Endothelial cell of umbilical vein (primary cell): ENCODE data around the gene SMARCA2. TPM values are rescaled to one million over a fixed set of nuclear protein-coding genes. Genes with fewer than 3 reads are reported as not detected.

ENCODE experiments used
- BruUV-seq: library from RNA; stranded (reverse); fragments of 400-500 nt; replicated peaks from 2 replicates; lab custom pipeline; 2021; lab: Mats Ljungman, UMichigan
- CTCF ChIA-PET: fragments of 300-600, 350-600 bp; sonication (Branson Sonifier 250); formaldehyde crosslinking; loops from one replicate; lab custom pipeline; 2021; ENCODE audit warnings: antibody characterized with exemption, inconsistent platforms; lab: Charles Lee
- POLR2A ChIA-PET: fragments of 300-600, 350-600 bp; sonication (Branson Sonifier 250); formaldehyde crosslinking; loops from one replicate; lab custom pipeline; 2021; ENCODE audit warnings: antibody characterized with exemption, inconsistent platforms; lab: Charles Lee
- DNase-seq: peaks from one replicate; pipeline ENCODE4 v3.0.0-alpha.2; 2011; ENCODE audit warnings: low read depth, low spot score
- FAIRE-seq: peaks from 2 replicates; lab custom pipeline; 2011; peaks lifted over from hg19 to GRCh38; lab: Jason Lieb, UNC
- H2AFZ ChIP-seq: 2 replicates; pipeline ENCODE4 v1.6.0; 2012; ENCODE audit warnings: low read depth, low read length, control low read depth, inconsistent platforms
- H3K27ac ChIP-seq: 2 replicates; pipeline ENCODE4 v1.5.1; 2011; ENCODE audit warnings: low read depth, mild to moderate bottlenecking, control low read depth, low read length, moderate library complexity; ENCODE audit not compliant: insufficient read depth
- H3K27me3 ChIP-seq, 2 experiments: 2 replicates each; pipeline versions ENCODE4 v1.6.0 to v1.6.1; 2011; ENCODE audit warnings: low read length in 2 of 2, mixed read lengths in 1 of 2; ENCODE audit not compliant: control insufficient read depth in 2 of 2, insufficient read depth in 2 of 2
- H3K36me3 ChIP-seq, 2 experiments: 2 replicates in 1 of 2; 3 replicates in 1 of 2; pipeline ENCODE4 v1.5.1; 2011; ENCODE audit warnings: low read length in 2 of 2, mild to moderate bottlenecking in 1 of 2, moderate library complexity in 1 of 2; ENCODE audit not compliant: control insufficient read depth in 2 of 2, insufficient read depth in 2 of 2; ENCODE audit errors: extremely low read depth in 1 of 2
- H3K4me1 ChIP-seq: 3 replicates; pipeline ENCODE4 v1.5.1; 2011; ENCODE audit warnings: mild to moderate bottlenecking, low read length; ENCODE audit not compliant: control insufficient read depth, insufficient read depth; ENCODE audit errors: extremely low read depth
- H3K4me2 ChIP-seq: 2 replicates; pipeline ENCODE4 v1.6.1; 2011; ENCODE audit warnings: low read length, control low read depth, mixed read lengths; ENCODE audit not compliant: insufficient read depth
- H3K4me3 ChIP-seq, 3 experiments: fragments of 200-600 bp in 1 of 3; sonication (generic), shearing (Covaris generic) in 1 of 3; replicated peaks in 1 of 3; 2 replicates each; pipeline ENCODE4 v1.5.1; 2011 to 2016; ENCODE audit warnings: control low read depth in 3 of 3, low read length in 3 of 3, mild to moderate bottlenecking in 2 of 3, inconsistent platforms in 1 of 3, low read depth in 1 of 3, moderate library complexity in 1 of 3; ENCODE audit not compliant: insufficient read depth in 1 of 3
- H3K79me2 ChIP-seq: 2 replicates; pipeline ENCODE4 v1.6.0; 2012; ENCODE audit warnings: low read length, inconsistent platforms; ENCODE audit not compliant: control insufficient read depth, insufficient read depth
- H3K9ac ChIP-seq: replicated peaks from 2 replicates; pipeline ENCODE3; 2011; ENCODE audit warnings: low read length, control low read depth; ENCODE audit not compliant: insufficient read depth; ENCODE audit errors: extremely low read depth
- H3K9me1 ChIP-seq: replicated peaks from 3 replicates; pipeline ENCODE4 v1.6.0; 2011; ENCODE audit warnings: mild to moderate bottlenecking, low read length; ENCODE audit not compliant: control insufficient read depth, insufficient read depth; ENCODE audit errors: extremely low read depth
- H3K9me3 ChIP-seq: replicated peaks from 2 replicates; pipeline ENCODE4 v1.5.1; 2012; ENCODE audit warnings: low read length, inconsistent platforms; ENCODE audit not compliant: control insufficient read depth, insufficient read depth
- H4K20me1 ChIP-seq: replicated peaks from 2 replicates; pipeline ENCODE3; 2011; ENCODE audit warnings: mild to moderate bottlenecking, low read length; ENCODE audit not compliant: control insufficient read depth, insufficient read depth; ENCODE audit errors: extremely low read depth
- EZH2 ChIP-seq: IDR thresholded peaks from 2 replicates; pipeline ENCODE4 v1.6.1; 2012; ENCODE audit warnings: borderline replicate concordance, low read depth, mild to moderate bottlenecking, moderate library complexity, low read length, inconsistent platforms; ENCODE audit not compliant: severe bottlenecking
- FOS ChIP-seq: IDR thresholded peaks from 2 replicates; pipeline ENCODE4 v1.6.1; 2011; ENCODE audit warnings: mild to moderate bottlenecking, low read length, moderate library complexity, borderline replicate concordance; ENCODE audit not compliant: insufficient read depth
- GATA2 ChIP-seq: IDR thresholded peaks from 2 replicates; pipeline ENCODE4 v1.7.0; 2011; ENCODE audit warnings: low read depth, mild to moderate bottlenecking, moderate library complexity, mixed read lengths, low read length; ENCODE audit not compliant: insufficient read length, insufficient read depth
- JUN ChIP-seq: IDR thresholded peaks from 2 replicates; pipeline ENCODE4 v1.6.1; 2011; ENCODE audit warnings: borderline replicate concordance, low read depth; ENCODE audit not compliant: insufficient read length, insufficient read depth
- MYC ChIP-seq: IDR thresholded peaks from one replicate; pipeline ENCODE4 v1.6.1; 2011; ENCODE audit warnings: mild to moderate bottlenecking, low read depth, low read length
- POLR2A ChIP-seq: IDR thresholded peaks from 2 replicates; pipeline ENCODE4 v1.6.1; 2012; ENCODE audit warnings: low read depth, mild to moderate bottlenecking, control low read depth, low read length
- POLR2AphosphoS5 ChIP-seq: IDR thresholded peaks from 2 replicates; pipeline ENCODE4 v1.6.1; 2012; ENCODE audit warnings: low read depth, mild to moderate bottlenecking, control low read depth, low read length, moderate library complexity; ENCODE audit not compliant: insufficient read depth
- dilution Hi-C: fragments of 300-500 bp; cut with MboI; formaldehyde crosslinking; loops from one replicate; pipeline ENCODE4 v1.15.0; 2019; ENCODE audit warnings: low sequenced_read_pairs; ENCODE audit not compliant: extremely low pct_ligation_motif_present
- intact Hi-C: fragments of 100-400 bp; cut with micrococcal nuclease; formaldehyde crosslinking; loops from one replicate; pipeline ENCODE4 v1.10.0; 2022
- polyA plus RNA-seq, 4 experiments: library from polyadenylated mRNA; depleted of rRNA in 3 of 4; stranded (reverse) in 3 of 4; unstranded in 1 of 4; fragments of >200 nt; gene quantifications; 2 replicates each; pipeline versions ENCODE4 v1.2.1 to v1.2.3, GENCODE V29; 2011 to 2012; ENCODE audit warnings: missing spikeins in 1 of 4
- total RNA-seq: library from RNA; stranded (reverse); gene quantifications from 2 replicates; pipeline ENCODE4 v1.2.3, GENCODE V29; 2021
- TF ChIP-seq, protein P1 (sequence below): IDR thresholded peaks from 2 replicates; pipeline ENCODE4 v1.6.1; 2011; ENCODE audit not compliant: insufficient read depth, insufficient read length
- TF ChIP-seq, protein P2 (sequence below), 2 donors: IDR thresholded peaks; 1 replicate in 1 of 2; 2 replicates in 1 of 2; pipeline ENCODE4 v1.5.1; 2011; ENCODE audit warnings: low read length in 2 of 2, mild to moderate bottlenecking in 2 of 2, moderate library complexity in 2 of 2, control low read depth in 1 of 2, inconsistent platforms in 1 of 2, low read depth in 1 of 2; ENCODE audit not compliant: insufficient read depth in 1 of 2; ENCODE audit errors: extremely low read depth in 1 of 2

Gene SMARCA2
- total and polyA plus RNA-seq, 2 donors (not counting 3 experiments of a cell fraction or from before 2014, with no cell fraction given): 54.5 to 79.9 TPM

DNA sequence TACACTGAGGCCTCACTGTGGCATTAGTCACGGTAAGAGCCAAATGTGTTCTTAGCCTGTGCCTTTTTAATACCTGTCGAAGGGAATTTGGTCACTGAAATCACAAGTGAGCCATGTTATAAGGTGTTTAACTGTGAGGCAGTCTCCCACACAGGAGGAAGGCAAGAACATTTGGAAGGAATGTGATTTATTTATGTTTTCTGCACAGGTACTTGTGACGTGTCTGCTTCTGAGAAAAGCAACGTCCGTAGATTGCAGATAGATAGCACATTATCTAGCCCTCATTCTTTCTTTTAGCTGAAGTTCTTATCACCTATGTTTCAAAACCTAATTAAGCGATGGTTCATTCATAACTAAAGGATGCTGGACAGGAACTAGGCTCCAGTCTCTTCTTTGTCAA, 19.0 kb upstream of the SMARCA2 start:
- no peaks in the 10 kb centered on the region for H4K20me1 ChIP-seq
- H3K4me2 ChIP-seq: no peak overlapping the region

More for the DNA sequence above, 19.0 kb upstream of the SMARCA2 start:
- DNase-seq: no peak
- ChIA-PET CTCF (no interaction called here), POLR2A (no interaction called here)
- Histone ChIP-seq H3K27me3 (peaks cover 4 to 5% of the 10 kb centered on the region in 2 experiments), H2AFZ (no peak overlapping the region), H3K27ac (no peak overlapping the region), H3K79me2 (no peaks in the 10 kb centered on the region), H3K4me3 (no peak overlapping the region), H3K36me3 (no peaks in the 10 kb centered on the region), H3K9ac (no peak overlapping the region), H3K9me1 (no peaks in the 10 kb centered on the region), H3K4me1 (no peaks in the 10 kb centered on the region), H3K9me3 (no peaks in the 10 kb centered on the region)
- TF ChIP-seq MYC (no peak), JUN (no peak), POLR2AphosphoS5 (no peak), POLR2A (no peak), FOS (no peak), GATA2 (no peak), EZH2 (no peak)
- TF ChIP-seq, protein P1, sequence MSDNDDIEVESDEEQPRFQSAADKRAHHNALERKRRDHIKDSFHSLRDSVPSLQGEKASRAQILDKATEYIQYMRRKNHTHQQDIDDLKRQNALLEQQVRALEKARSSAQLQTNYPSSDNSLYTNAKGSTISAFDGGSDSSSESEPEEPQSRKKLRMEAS: no peak
- TF ChIP-seq, protein P2, sequence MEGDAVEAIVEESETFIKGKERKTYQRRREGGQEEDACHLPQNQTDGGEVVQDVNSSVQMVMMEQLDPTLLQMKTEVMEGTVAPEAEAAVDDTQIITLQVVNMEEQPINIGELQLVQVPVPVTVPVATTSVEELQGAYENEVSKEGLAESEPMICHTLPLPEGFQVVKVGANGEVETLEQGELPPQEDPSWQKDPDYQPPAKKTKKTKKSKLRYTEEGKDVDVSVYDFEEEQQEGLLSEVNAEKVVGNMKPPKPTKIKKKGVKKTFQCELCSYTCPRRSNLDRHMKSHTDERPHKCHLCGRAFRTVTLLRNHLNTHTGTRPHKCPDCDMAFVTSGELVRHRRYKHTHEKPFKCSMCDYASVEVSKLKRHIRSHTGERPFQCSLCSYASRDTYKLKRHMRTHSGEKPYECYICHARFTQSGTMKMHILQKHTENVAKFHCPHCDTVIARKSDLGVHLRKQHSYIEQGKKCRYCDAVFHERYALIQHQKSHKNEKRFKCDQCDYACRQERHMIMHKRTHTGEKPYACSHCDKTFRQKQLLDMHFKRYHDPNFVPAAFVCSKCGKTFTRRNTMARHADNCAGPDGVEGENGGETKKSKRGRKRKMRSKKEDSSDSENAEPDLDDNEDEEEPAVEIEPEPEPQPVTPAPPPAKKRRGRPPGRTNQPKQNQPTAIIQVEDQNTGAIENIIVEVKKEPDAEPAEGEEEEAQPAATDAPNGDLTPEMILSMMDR (IDR thresholded peaks at IDR 0.05; ENCODE audit: extremely low read depth in 1 of 2, insufficient read depth in 1 of 2, low read depth in 1 of 2, low read length in 2 of 2): no peak
- dilution Hi-C loops: no loop called here
- no TSS peak for BruUV-seq
- FAIRE-seq: no peak
- intact Hi-C loops: no loop called here
